PFSK-1 (cell line): ENCODE measurements around the gene TBC1D24.

Source experiments
- POLR2AphosphoS5 ChIP-seq: IDR thresholded peaks from 2 replicates; pipeline ENCODE4 v1.6.1; 2012; ENCODE audit warnings: low read depth, mild to moderate bottlenecking, control low read depth, low read length, moderate library complexity
- SIN3A ChIP-seq: IDR thresholded peaks from 2 replicates; pipeline ENCODE4 v1.6.1; 2012; ENCODE audit warnings: mild to moderate bottlenecking, low read length, moderate library complexity, borderline replicate concordance; ENCODE audit not compliant: insufficient read depth
- TAF1 ChIP-seq: IDR thresholded peaks from 2 replicates; pipeline ENCODE4 v1.6.1; 2012; ENCODE audit warnings: low read length, control low read depth, borderline replicate concordance; ENCODE audit not compliant: insufficient read depth
- TF ChIP-seq, protein P1 (sequence below), 2 experiments: IDR thresholded peaks; 2 replicates each; pipeline versions ENCODE4 v1.6.1 to v1.8.0; 2011 to 2012; ENCODE audit warnings: low read depth in 2 of 2, low read length in 2 of 2, control low read depth in 1 of 2, inconsistent platforms in 1 of 2, mild to moderate bottlenecking in 1 of 2, moderate library complexity in 1 of 2; ENCODE audit not compliant: insufficient read depth in 1 of 2

DNA sequence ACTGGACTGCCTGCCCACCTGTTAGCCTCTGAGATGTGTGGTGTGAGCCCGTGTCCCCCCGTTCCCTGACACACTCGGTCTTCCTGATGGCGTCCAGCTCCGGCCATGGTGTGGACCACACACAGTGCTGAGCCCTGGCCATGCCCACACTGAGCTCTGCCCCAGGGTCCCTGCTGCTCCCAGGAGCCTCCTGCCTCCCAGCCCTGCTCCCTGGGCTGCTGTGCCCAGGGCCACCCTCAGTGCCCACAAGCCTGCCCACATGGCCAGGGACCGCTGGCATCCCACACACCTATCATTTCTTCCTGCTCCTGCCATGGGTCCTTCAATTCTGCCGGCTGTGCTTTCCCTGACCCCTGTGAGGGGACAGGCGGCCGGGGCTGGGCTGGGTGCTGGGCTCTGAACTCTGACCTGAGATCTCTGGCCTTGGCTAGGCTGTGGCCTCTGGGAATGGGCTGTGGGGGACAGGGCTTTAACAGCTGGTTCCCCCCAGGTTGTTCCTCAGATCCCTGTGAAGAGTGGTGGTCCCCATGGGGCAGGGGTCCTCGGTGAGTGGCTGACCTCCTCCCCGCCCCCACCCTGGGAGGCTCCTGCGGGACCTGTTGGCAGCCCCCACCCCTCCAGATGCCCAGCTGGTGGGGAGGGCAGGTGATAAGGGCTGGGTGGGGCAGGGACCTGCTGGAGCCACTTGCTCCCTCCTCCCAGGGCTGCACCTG lies 52.3 kb downstream of the TBC1D24 start:
- TF ChIP-seq, protein P1, sequence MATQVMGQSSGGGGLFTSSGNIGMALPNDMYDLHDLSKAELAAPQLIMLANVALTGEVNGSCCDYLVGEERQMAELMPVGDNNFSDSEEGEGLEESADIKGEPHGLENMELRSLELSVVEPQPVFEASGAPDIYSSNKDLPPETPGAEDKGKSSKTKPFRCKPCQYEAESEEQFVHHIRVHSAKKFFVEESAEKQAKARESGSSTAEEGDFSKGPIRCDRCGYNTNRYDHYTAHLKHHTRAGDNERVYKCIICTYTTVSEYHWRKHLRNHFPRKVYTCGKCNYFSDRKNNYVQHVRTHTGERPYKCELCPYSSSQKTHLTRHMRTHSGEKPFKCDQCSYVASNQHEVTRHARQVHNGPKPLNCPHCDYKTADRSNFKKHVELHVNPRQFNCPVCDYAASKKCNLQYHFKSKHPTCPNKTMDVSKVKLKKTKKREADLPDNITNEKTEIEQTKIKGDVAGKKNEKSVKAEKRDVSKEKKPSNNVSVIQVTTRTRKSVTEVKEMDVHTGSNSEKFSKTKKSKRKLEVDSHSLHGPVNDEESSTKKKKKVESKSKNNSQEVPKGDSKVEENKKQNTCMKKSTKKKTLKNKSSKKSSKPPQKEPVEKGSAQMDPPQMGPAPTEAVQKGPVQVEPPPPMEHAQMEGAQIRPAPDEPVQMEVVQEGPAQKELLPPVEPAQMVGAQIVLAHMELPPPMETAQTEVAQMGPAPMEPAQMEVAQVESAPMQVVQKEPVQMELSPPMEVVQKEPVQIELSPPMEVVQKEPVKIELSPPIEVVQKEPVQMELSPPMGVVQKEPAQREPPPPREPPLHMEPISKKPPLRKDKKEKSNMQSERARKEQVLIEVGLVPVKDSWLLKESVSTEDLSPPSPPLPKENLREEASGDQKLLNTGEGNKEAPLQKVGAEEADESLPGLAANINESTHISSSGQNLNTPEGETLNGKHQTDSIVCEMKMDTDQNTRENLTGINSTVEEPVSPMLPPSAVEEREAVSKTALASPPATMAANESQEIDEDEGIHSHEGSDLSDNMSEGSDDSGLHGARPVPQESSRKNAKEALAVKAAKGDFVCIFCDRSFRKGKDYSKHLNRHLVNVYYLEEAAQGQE (IDR thresholded peaks at IDR 0.05; ENCODE audit: insufficient read depth in 1 of 2, low read depth in 2 of 2, low read length in 2 of 2), result no peak
- no peak for TF ChIP-seq POLR2AphosphoS5
- no peak for TF ChIP-seq SIN3A
- TF ChIP-seq TAF1, result no peak
